Hippocampal formation (tissue), 2 donors: ENCODE data around the gene SLC25A20.
"Not testable (repeated sequence)": the region's sequence is repeated elsewhere in the genome, so short reads cannot be mapped to it uniquely, and the experiment has no call there.

Experiments used
- DNase-seq, 2 donors: peaks; one replicate each; lab custom pipeline; 2025; lab: John Stamatoyannopoulos, UW

SLC25A20 gene

GRCh38 chr3:48898383-48899234 is at the start of gene SLC25A20:
TSS of gene SLC25A20 (minus strand) at chr3:48898882. CDS start at chr3:48898794, 88 bp downstream.
- peak; percentile 13 to 64 for DNase-seq

GRCh38 chr3:48945891-48946549 is 47.3 kb upstream of the SLC25A20 start:
- no peak for DNase-seq

- DNase-seq, result no peak
Observed at GRCh38 chr3:48945432-48945831, 46.8 kb upstream of the SLC25A20 start.

- no peak for DNase-seq
Observed at GRCh38 chr3:48938689-48939088, 40.0 kb upstream of the SLC25A20 start.

- no peak for DNase-seq
Observed at GRCh38 chr3:48938156-48938555, 39.5 kb upstream of the SLC25A20 start.

GRCh38 chr3:48935530-48935929 is 36.8 kb upstream of the SLC25A20 start:
- no peak for DNase-seq

- DNase-seq, result no peak
Observed at GRCh38 chr3:48934333-48934991, 35.8 kb upstream of the SLC25A20 start.

- no peak for DNase-seq
Observed at GRCh38 chr3:48931944-48932580, 33.4 kb upstream of the SLC25A20 start.

- DNase-seq, result no peak
Observed at GRCh38 chr3:48930590-48930989, 31.9 kb upstream of the SLC25A20 start.

- DNase-seq, result no peak
Observed at GRCh38 chr3:48929358-48930035, 30.8 kb upstream of the SLC25A20 start.

GRCh38 chr3:48928679-48929078 is 30.0 kb upstream of the SLC25A20 start:
- no peak for DNase-seq

GRCh38 chr3:48927928-48928327 is 29.2 kb upstream of the SLC25A20 start:
- no peak for DNase-seq

- DNase-seq, result no peak
Observed at GRCh38 chr3:48926425-48927392, 28.0 kb upstream of the SLC25A20 start.

GRCh38 chr3:48919215-48920138 is 20.8 kb upstream of the SLC25A20 start:
- DNase-seq, result no peak

GRCh38 chr3:48918388-48919214 is 19.9 kb upstream of the SLC25A20 start, which contains the start of gene ARIH2:
TSS of gene ARIH2 (plus strand) at chr3:48918842. CDS start at chr3:48927559, 8,717 bp downstream.
- peak; percentile 85 to 89 for DNase-seq

GRCh38 chr3:48915296-48915695 is 16.6 kb upstream of the SLC25A20 start:
- no peak for DNase-seq

- DNase-seq, result not testable (repeated sequence)
Observed at GRCh38 chr3:48907026-48907425, 8.3 kb upstream of the SLC25A20 start.

- DNase-seq, result no peak
Observed at GRCh38 chr3:48899273-48899672, 591 bp upstream of the SLC25A20 start.
